GM21526 (cell line): ENCODE results near the gene PRDM12.

Experiments
- ATAC-seq: cut with Tn5 transposase; IDR thresholded peaks from one replicate; pipeline ENCODE4 v1.9.1; 2021; ENCODE audit warnings: moderate library complexity; ENCODE audit not compliant: unreplicated experiment, low FRiP score

The PRDM12 gene

GRCh38 chr9:130664251-130665028, at the start of gene PRDM12:
TSS of gene PRDM12 (plus strand) at chr9:130664594. CDS start at chr9:130664654, 60 bp downstream.
- ATAC-seq = no peak

GRCh38 chr9:130616451-130616850, 47.9 kb upstream of the PRDM12 start:
- ATAC-seq = no peak

DNA sequence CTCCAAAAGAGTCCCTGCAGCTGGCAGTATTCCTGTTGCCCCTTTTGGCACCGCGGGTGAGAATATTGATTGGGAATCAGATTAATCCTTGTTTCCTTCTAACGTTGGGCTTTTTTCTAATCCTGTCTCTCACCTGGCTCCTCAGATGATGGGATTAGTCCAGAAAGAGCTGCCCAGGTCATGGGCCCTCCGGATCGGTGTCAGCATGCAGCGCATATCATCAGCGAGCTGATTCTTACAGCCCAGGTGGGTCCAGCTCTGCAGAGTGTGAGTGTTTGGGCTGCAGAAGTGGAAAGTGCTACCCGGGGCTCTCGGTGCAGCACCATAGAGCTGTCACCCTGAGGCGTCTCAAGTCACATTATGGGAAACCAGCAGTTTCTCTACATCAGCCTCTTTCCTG, 40.9 kb upstream of the PRDM12 start:
- no peak for ATAC-seq

DNA sequence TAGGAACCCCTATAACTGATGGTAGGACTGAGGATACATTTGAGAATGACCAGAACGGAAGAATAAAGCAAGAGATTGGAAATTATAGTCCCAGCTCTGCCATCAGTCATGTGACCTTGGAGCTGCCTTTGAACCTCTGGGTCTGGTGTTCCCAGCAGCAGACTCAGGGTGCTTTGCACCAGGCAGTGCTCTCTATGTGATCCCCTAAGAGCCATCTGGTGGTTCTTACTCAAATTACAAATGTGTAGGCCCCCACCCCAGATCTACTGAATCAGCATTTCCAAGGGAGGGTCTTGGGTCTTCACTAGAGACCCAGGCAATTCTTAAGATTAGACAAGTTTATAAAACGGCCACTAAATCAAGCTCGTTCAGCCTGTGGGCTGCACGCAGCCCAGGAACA, 40.2 kb upstream of the PRDM12 start:
- no peak for ATAC-seq

- no peak for ATAC-seq
Observed at GRCh38 chr9:130626249-130626996, 38.0 kb upstream of the PRDM12 start.

- no peak for ATAC-seq
Observed at GRCh38 chr9:130627051-130627450, 37.3 kb upstream of the PRDM12 start.

DNA sequence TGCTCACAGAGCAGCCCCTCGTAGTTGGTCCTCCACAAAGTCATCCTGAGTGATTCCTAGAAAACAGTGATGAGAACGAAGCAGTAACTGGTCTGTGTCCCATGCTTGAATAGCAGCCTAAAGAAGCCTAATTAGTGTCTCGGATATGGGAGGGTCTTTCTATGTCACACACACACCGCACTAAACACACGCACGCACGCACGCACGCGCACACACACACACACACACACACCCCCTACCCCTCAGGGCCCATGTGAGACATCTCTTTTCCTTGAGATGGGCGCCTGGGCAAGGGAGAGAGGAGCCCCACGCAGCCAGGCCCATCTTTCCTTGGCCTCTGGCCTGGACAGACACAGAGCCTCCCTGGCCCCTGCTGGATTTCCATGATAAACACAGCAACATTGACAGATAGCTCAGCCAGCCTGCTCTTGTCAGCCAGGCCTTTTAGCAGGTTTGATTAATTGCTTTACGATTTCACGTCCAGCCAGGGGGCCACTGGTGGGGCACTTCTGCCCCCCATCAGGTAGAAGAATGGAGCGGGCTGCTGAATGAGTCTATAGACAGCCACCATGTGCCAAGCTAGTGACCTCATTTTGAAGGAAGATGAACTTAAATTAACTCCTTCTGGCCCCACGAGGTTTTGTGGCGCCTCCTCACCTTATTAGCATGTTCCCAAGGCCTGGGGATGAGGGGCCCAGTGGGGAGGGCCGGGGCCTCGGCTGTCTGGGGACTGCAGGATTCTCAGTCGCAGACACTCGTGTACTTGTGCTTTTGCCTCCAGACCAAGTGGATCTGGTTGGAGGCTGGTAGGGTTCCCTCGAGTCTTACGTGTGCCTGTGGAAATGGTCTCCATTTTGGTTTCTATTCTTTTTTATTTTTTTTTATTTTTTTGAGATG, 36.2 kb upstream of the PRDM12 start:
- ATAC-seq = no peak

DNA sequence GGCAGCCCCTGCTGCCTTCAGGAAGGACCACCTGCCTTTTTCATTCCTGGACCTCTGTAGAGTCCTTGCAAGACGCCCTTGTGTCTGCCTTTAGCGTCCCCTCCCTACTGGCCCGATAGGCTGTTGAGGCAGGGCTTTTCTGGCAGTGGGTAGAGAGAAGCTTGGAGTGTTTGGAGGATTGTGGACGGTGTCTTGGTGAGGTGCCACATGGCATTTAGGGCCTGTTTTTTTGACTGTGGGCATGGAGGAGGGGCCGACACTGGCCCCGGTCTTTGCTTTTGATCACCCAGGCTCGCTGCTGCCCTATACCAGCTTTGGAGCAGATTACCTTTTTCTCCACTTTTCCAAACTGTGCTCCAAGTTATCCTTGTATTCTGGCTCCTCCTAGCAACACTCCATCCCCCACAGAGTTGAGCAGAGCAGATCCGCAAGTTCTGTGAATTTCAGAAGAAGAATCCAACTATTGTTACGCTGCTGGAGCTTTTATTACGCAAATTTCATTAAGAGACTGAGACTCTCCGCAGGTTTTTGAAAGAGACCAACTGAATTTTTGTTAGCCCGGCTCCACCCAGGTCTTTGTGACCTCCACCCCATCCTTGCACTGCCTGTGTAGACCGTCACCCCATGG, 34.8 kb upstream of the PRDM12 start:
- ATAC-seq = no peak

DNA sequence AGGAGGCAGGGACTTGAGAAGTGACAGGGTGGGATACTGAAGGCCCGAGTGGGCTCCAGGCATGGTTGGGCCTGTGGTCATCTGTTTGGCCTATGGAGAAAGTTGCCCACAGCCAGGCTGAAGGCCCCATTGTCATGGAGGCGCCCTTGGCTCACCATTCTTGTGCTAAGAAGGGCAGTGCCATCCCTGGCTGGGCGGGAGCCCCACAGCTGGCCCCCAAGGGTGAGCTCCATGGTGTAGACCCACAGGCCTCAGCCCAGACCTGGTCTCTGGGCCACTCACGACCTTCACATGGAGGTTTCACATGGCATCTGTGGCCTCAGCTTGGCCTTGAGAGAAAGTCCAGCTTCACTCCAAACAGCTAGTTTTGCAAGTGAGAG, 34.3 kb upstream of the PRDM12 start:
- ATAC-seq = no peak

GRCh38 chr9:130630506-130631330, 33.7 kb upstream of the PRDM12 start:
- ATAC-seq = no peak

GRCh38 chr9:130631331-130632080, 32.9 kb upstream of the PRDM12 start:
- no peak for ATAC-seq

- ATAC-seq = no peak
Observed at GRCh38 chr9:130632081-130632710, 32.2 kb upstream of the PRDM12 start.

DNA sequence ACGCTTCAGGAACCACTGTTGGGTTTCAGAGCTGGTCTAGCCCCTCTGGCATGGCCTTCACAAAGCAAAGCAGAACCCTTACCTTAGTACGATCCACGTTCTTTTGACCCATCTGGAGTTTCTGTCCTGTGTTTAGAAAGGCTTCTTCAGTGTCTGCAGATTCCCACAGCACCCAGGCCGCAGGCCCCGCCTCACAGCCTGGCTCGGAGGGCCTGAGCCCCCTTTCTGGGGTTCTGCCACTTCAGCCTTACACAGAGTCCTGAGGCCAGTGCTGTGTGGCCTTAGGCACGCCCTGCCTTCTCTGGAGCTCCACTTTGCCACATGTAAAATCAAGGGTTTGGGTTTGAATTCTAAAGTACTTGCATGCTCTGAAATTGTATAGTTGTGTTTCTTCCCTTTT, 31.6 kb upstream of the PRDM12 start:
- ATAC-seq = no peak

- no peak for ATAC-seq
Observed at GRCh38 chr9:130633336-130634190, 30.8 kb upstream of the PRDM12 start.

GRCh38 chr9:130634191-130634768, 30.1 kb upstream of the PRDM12 start:
- ATAC-seq = no peak

GRCh38 chr9:130634801-130635200, 29.6 kb upstream of the PRDM12 start:
- no peak for ATAC-seq

- ATAC-seq = no peak
Observed at GRCh38 chr9:130635306-130635705, 29.1 kb upstream of the PRDM12 start.
